ENCODE results near the gene USP3.

Gene USP3, protein sequence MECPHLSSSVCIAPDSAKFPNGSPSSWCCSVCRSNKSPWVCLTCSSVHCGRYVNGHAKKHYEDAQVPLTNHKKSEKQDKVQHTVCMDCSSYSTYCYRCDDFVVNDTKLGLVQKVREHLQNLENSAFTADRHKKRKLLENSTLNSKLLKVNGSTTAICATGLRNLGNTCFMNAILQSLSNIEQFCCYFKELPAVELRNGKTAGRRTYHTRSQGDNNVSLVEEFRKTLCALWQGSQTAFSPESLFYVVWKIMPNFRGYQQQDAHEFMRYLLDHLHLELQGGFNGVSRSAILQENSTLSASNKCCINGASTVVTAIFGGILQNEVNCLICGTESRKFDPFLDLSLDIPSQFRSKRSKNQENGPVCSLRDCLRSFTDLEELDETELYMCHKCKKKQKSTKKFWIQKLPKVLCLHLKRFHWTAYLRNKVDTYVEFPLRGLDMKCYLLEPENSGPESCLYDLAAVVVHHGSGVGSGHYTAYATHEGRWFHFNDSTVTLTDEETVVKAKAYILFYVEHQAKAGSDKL

DNA sequence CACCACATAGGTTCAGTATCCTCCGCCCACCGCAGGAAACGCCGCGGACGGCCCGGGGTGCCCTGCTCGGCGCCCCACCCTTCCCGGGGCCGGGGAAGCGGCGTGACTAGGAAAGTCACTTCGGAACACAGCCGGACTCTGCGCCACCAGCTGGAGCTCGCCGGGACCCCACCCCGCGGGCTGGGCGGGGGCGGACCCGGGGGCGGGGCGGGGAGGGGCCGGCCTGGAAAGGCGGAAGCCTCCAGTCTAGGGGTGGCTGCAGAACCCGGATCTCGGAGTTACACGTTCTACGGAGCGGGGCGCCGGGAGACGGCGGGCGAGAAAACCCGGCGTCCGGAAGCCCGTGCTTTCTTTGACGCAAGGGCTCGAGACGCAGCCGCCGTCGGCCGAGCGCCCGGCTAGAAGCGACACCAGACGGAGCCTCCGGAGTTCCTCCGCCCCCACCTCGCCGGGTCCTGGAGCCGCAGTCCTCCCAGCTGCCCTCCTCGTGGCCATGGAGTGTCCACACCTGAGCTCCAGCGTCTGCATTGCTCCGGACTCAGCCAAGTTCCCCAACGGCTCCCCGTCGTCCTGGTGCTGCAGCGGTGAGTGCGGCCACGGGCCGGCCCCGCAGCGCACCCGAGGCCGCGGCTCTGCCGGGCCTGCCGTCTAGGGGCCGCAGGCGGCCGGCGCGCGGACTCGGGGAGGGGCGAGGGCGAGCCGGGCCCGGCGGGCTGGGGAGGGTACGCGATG, at the start of gene USP3:
USP3 (plus strand) TSS at position 347 of the 732 bp plus-strand sequence; CDS start at position 494, 147 bp downstream.
- DNase-seq (ENCODE audit: low read depth): peak; percentile 85

DNA sequence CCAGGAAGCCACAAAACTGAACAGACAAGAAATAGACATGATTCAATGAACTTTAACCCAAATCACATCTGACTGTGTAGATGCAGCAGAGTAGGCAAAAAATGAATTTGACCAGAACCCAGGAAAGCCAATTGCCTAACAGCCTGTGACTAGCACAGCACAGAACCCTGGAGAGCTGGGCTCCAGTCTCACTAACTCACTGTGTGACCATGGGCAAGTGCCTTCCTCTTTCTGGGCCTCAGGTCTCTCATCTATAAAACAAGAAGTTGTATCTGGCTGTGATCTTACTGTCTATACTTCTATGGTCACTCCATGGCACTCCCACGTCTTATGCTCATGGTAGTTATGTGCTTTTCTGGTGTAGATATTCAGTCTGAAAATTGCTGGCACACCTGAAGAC, 48.1 kb upstream of the USP3 start:
- no peak for DNase-seq (ENCODE audit: low read depth)

DNA sequence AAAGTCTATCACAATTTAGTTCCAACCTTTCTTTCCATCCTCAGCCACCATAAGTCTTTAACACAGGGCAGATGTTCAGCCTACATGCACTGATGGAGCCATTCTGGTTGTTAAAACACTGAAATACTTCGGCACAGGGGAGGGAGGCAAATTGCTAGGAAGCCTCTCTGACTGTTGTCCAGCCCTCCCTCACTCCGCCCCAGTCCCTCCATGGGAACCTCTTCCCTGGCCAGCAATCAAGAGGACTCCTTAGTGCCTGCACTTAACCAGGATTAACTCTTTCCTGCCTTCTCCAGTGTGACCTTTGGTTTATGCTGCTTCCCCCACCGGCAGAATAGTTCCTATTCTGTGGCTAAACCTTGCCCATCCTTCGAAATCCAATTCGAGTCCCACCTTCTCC, 47.0 kb upstream of the USP3 start:
- no peak for DNase-seq (ENCODE audit: low read depth)

DNA sequence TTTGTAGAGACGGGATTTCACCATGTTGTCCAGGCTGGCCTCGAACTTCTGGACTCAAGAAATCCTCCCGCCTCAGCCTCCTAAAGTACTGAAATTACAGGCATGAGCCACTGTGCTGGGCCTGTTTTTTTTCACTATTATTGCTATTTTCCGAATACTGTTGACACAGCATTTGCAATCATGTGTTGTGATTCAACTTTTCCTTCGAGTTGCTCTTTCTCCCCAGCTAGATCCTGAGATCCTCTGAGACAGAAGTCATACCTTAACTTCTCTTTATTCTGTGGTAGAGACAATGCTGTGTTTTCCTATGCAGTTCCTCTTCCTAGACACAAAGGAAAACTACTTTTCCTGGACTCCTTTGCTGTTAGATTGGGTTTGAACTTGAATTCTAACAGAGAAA, 46.4 kb upstream of the USP3 start:
- DNase-seq (ENCODE audit: low read depth): no peak

DNA sequence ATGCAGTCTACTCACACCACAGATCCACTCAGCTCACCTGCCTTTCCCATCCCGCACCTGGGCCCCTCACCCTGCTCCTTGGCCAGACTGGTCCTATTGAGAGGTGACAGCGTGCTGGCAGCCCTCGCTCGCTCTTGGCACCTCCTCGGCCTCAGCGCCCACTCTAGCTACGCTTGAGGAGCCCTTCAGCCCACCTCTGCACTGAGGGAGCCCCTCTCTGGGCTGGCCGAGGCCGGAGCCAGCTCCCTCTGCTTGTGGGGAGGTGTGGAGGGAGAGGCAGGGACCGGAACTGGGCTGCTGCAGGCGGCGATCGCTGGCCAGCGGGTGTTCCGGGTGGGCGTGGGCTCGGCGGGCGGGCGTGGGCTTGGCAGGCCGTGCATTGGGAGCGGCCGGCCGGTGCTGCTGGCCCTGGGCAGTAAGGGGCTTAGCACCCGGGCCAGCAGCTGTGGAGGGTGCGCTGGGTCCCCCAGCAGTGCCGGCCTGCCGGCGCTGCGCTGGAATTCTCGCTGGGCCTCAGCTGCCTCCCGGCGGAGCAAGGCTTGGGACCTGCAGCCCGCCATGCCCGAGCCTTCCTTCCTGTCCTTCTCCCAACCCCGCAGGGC, 45.5 kb upstream of the USP3 start:
- no peak for DNase-seq (ENCODE audit: low read depth)

DNA sequence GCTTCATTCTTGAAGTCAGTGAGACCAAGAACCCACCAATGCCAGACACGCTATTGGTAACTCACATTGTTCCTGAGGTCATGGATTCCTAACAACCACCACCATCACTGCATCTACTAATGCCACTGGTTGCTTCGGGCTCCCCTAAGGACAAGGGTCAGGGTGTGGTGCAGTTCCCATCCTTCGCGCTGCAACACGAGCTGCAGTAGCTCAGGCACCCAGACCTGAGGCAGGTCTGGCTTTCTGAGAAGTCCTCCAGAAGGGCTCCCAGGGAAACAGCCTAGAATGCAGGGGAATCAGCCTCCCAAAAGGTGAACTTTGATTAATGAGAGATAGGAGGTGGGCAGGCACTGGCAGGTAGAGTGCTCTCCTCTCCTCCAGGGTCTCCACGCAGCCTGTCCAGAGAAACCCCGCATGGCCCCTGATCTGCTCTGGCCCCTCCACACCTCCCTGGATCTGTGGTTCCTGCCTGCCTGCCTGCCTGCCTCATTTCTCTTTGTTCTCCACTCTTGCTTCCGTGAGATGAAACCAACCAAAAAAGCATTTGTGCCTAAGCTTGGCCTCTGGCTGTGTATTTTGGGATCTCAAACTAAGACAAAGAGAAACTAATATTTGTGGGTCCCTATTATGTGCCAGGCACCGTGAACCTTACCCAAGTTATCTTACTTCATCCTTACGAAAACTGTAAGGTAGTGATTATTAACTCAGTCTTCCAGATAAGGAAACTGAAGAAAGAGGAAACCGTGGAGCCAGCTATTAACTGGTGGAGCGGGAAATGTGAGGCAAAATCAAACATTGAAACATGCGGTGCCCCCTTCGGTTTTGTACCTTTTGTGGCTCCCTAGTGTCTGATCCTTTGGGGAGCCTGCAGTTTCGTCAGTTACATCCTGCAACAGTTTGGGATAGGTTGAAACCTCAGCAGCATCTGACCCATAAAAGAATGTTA, 43.9 kb upstream of the USP3 start:
- DNase-seq (ENCODE audit: low read depth): no peak

DNA sequence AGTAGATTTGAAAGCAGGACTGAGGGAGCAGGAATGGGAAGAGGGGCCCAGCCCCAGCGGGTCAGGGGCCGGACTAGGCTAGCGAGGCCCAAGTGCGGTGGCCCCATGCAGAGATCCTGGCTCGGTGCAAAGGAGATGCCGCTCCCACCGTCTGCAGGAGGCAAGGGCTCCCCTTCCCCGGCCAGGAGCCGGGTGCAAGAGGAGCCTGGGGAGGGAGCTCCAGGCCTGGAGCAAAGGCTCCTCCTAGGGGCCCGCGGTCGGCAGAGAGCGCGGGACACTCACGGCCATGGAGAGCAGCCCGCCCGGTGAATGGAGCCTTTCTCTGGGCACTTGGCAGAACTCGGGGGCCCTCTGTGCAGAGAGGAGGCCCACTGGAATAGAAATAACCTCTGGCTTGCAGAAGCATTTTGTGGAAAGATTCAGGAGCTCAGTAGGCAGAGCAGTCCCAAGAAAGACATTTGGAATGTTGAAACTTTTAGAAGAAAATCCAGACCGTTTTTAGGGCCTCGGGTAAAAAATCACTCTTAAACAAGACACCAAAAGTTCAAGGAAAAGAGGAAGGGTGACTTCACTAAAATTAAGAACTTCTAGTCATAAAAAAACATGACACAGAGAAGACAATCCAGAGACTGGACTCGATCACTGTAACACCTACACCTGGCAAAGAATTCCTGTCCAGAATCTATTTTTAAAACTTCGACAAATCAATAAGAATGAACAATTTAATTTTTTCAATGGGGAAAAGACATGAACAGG, 43.0 kb upstream of the USP3 start:
- DNase-seq (ENCODE audit: low read depth): no peak

DNA sequence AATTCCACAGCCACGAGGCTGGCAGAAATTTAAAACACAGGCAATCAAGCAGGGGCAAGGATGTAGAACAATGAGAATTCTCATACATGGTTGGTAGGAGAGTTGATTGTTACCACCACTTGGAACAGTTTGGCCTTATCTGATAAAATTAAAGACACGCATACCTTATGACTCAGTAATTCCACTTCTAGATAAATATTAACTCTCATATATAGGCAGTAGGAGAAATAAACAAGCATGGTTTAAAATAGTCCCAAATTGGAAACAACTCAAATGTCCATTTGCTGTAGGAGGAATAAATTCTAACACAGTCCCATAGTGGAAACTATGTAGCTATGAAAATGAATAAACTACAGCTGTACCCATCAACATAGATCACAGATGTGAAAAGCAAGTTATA, 42.3 kb upstream of the USP3 start:
- DNase-seq (ENCODE audit: low read depth): no peak

DNA sequence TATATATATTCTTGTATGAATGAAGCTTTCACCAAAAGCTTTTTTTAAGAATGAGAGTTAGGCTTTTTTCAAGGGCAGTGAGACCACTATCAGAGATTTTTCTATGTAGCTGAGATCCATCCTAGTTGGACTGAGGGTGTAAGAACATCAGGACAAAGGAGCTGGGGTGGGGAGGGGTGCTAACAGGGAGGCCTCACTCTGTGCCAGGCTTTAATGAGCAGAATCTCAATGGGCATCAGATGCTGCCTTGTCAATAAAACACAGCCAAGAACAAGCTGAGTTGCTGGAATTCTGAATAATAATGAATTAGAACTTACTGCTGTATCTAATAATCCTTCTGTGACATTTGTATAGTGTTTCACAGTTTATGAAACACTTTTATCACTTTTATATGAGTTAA, 41.4 kb upstream of the USP3 start:
- no peak for DNase-seq (ENCODE audit: low read depth)

DNA sequence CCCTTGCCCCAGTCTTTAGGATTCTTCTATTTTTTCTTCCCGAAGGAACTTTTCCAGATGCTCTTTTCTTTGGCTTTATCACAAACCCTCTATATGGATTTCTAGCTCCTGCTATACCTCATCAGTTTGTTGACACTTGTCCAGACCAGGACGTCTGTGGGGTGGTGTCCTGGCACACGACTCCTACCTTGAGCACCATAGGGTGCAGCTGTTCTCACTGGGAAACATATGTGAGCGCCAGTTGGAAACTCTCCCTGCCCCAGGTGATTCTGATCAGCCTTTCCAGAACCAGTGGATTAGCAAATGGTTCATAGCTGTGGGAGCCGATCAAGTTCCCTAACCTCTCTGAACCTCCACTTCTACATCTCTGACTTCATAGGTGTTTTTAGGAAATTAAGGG, 40.6 kb upstream of the USP3 start:
- no peak for DNase-seq (ENCODE audit: low read depth)

DNA sequence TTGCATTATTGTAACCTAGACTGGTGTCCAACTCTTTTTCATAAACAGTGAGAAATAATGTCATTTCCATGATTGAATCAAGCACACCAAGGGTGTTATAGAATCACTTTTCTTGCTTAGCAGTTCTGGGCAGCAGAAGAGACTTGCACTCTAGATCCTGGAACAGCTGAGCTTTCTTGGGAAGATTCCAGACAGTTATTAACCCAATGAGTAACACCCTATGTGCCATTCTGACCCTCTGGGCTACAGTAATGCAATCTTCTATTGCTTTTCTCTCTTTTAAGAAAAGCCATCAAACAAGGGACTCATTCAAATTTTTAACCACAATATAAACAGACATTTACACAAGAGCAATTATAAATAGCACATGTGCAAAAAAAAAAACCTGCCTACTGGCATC, 39.3 kb upstream of the USP3 start:
- no peak for DNase-seq (ENCODE audit: low read depth)

DNA sequence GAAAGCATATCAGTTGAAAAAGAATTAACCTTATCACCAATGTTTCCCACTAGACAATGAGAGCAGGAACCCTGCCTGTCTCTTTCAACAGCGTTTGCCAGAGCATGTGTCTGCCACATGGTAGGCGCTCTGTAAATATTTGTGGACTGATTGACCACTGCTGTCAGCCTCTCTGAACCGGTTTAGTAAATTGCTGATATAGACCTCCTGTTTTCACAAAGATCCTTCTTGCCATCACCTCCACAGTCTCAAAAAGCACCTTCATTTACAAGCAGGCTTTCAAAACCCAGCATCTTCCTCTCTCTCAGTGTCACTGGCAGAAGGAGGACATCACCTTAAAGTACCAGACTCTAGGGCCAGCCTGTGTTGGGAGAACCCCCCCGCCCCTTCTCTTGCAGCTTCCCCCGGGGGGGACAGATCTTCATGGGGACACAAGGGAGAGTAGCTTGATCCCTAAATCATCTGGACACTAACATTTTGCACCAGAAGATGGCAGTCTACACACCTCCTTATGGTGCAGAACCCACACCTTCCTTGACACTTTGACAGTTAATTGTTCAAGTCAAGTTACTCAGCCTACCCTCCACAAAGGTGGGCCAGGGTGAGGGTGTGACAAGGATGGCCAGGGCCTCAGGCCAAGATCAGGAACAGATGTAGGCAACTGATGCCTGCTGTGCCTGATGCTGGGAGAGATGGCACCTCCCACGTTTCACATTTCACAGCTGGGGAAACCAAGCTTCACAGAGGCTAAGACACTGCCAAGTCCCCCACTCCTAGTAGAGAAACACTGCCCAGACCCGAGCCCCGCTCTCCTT, 37.8 kb upstream of the USP3 start:
- DNase-seq (ENCODE audit: low read depth): no peak

DNA sequence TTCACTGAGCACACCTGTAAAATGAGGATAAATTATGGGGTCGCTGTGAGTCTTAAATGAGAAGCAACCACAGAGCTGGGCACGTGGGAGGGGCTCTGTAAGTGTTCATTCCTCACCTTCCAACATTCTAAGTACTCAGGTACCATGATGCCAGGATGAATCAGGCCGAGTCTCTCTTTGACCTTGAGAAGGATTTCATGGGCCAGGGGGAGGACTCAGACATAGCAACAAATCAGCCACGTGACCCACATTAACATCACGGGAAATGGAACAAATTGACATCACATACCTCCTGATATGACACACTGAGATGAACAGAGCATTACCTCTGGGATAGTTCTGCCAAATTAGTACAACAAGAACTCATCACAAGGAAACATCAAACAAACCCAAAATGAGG, 35.2 kb upstream of the USP3 start:
- no peak for DNase-seq (ENCODE audit: low read depth)

DNA sequence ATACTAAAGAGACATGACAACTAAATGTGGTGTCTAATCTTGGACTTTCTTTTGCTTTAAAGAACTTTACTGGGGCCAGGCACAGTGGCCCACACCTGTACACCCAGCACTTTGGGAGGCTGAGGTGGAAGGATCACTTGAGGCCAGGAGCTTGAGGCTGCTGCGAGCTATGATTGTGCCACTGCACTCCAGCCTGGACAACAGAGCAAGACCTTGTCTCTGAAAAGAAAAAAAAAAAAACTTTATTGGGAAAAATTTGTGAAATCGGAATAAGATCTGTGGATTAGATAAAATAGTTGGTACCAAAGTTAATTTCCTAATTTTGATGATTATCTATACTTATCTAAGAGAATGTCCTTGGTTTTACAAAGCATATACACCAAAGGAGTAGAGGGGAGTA, 34.4 kb upstream of the USP3 start:
- DNase-seq (ENCODE audit: low read depth): no peak

DNA sequence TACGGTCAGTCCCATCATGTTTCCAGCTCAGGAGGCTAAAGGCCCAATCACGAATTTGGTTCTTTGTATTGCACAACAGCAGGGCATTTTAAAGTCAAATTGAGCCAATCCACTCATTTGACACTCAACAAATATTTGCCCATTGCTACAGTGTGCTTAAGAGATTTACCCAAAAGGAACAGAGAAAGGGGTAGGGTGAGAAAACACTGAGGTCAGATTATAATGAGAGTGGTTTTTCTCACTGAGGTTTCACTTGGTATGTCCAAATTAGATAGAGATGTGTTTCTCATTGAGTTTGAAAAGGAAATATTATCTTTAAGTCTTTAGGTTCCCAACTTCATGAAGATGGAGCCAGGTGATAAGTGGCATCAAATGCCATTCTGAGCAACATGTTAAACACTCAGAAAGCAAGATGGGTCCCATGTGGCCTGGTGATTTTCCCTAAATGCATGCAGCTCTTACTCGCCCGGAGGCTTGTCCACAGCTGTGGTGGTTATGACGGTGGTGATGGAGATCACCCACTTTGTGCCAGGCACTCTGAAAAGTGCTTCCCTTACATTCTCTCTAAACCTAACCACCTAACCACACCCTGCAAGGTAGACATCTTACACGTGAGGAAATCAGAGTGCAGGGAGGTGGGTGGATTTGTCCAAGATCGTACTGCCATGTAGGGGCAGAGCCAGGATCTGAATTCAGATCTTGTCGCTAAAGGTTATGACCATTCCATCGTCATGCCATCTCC, 31.2 kb upstream of the USP3 start:
- DNase-seq (ENCODE audit: low read depth): no peak

DNA sequence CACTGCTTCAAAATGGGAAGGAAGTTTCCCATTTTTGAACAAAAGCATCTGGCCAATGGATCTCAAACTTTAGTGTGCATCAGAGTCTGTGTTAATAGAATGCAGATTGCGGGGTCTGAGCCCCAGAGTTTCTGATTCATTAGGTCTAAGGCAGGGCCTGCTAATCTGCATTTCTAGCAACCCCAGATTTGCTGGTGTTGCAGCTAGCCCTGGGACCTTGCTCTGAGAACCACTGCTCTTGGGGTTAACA, 30.7 kb upstream of the USP3 start:
- DNase-seq (ENCODE audit: low read depth): no peak

DNA sequence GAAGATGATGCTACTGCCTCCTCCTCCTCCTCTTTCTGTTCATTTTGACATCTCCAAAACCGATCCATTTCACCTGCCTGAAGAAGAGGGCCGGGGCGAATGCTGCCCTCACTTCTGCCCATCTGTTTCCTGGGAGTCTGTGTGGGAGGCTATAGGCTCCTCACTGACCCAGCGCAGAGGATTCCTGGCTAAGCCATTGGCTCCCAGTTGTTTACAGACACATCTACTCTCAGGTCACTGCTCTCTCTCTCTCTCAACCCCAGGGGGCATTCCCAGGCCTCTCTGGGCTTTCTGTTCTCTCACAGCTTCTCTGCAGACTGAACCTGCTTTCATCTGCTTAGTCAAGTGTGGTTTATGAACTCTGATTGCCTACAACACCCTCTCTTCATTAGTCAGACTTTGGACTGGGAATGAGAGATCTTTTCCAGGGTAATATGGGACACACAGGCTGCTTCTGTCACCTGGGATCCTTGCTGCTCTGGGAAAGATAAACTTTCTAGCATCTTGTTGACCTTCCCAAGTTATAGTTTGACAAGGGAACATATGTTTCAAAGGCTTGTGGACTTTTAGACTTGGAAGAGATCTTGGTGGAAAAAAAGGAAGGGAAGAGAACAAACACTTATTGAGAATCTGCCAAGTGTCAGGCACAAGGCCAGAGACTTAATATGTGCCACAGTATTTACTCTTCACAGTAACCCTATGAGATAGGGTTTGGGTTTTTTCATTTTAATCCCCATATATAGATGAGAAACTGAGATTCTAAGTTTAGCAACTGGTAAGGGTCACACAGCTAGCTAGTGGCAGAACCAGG, 30.2 kb upstream of the USP3 start:
- DNase-seq (ENCODE audit: low read depth): no peak

DNA sequence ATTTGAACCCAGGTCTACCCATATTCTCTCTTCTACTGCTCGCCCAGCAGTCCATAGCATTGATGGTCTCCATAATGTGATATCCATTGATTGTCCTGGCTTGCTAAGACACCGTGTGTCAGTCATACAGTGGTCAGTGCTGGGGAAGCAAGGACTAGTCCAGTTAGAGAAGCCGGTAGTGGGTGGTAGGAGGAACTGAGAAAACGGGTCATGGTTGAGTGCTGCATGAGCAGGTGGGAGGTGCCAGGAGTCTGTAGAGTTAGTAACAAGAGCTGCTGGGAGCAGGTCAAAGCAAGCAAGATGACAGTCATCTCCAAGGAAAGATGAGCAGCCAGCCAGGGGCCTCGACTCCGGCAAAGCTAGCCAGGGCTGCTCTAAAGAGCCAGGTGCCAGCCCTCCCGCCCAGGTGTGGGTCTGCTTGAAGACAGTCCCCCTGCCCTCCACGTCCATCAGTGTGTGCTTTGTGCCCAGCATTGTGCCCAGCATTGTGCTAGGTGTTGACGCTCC, 29.5 kb upstream of the USP3 start:
- no peak for DNase-seq (ENCODE audit: low read depth)

DNA sequence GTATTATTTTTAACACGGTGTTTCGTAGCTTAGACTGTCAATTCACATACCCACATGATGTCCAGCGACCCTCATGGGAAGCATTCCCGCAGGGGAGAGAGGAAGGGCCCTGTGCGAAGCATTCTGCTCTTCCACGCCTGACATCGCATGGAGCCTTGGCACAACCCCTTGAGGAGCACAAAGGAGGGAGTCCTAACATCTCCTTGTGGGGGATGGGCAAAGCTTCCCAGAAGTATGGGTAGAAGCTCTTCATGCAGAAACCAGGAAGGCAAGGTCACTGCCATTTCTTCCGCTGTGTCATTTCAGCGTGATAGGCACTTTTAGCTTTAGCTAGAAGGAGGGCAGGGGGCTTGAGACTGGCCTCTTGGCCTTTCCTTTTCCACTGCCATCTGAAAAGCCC, 28.7 kb upstream of the USP3 start:
- no peak for DNase-seq (ENCODE audit: low read depth)
